Osteoblast (primary cell): ENCODE results near the gene RABGAP1L. TPM values are rescaled to one million over a fixed set of nuclear protein-coding genes. Genes with fewer than 3 reads are reported as not detected.
A peak's percentile ranks its signal among the peaks of the same experiment; 100 is the strongest.

Experiments
- DNase-seq: peaks from one replicate; pipeline ENCODE4 v3.0.0; 2011; ENCODE audit warnings: low spot score, mixed read lengths; ENCODE audit not compliant: insufficient read length; ENCODE audit errors: missing footprints
- H2AFZ ChIP-seq: 2 replicates; pipeline ENCODE4 v1.6.0; 2011; ENCODE audit warnings: mild to moderate bottlenecking, low read length
- H3K27ac ChIP-seq: 2 replicates; pipeline ENCODE4 v1.5.1; 2011; ENCODE audit warnings: mild to moderate bottlenecking, low read depth, low read length, moderate library complexity
- H3K27me3 ChIP-seq: 2 replicates; pipeline ENCODE4 v1.6.0; 2012; ENCODE audit warnings: mild to moderate bottlenecking, control low read depth, inconsistent platforms, low read length, moderate library complexity; ENCODE audit not compliant: insufficient read depth
- H3K36me3 ChIP-seq: 2 replicates; pipeline ENCODE4 v1.5.1; 2011; ENCODE audit warnings: mild to moderate bottlenecking, low read length, control low read depth, moderate library complexity; ENCODE audit not compliant: insufficient read depth
- H3K4me1 ChIP-seq: 2 replicates; pipeline ENCODE4 v1.5.1; 2011; ENCODE audit warnings: mild to moderate bottlenecking, low read length, control low read depth, moderate library complexity; ENCODE audit not compliant: insufficient read depth
- H3K4me2 ChIP-seq: 2 replicates; pipeline ENCODE4 v1.6.0; 2011; ENCODE audit warnings: mild to moderate bottlenecking, low read length; ENCODE audit not compliant: insufficient read depth
- H3K4me3 ChIP-seq: fragments of 200-600 bp; sonication (generic); 3 replicates; pipeline ENCODE4 v1.5.1; 2012; ENCODE audit warnings: mild to moderate bottlenecking, low read length, inconsistent platforms; ENCODE audit not compliant: insufficient read depth
- H3K79me2 ChIP-seq: 2 replicates; pipeline ENCODE4 v1.6.0; 2012; ENCODE audit warnings: mild to moderate bottlenecking, low read length, control low read depth, inconsistent platforms; ENCODE audit not compliant: insufficient read depth
- H3K9me3 ChIP-seq: 2 replicates; pipeline ENCODE4 v1.5.1; 2011; ENCODE audit warnings: low read depth, low read length, control low read depth
- H4K20me1 ChIP-seq: 2 replicates; pipeline ENCODE4 v1.6.0; 2012; ENCODE audit warnings: mild to moderate bottlenecking, low read length, control low read depth; ENCODE audit not compliant: insufficient read depth
- CTCF ChIP-seq: IDR thresholded peaks from 2 replicates; pipeline ENCODE4 v1.5.1; 2011; ENCODE audit warnings: mild to moderate bottlenecking, low read depth, low read length, moderate library complexity; ENCODE audit errors: extremely low read depth
- total RNA-seq: library from RNA; depleted of rRNA; stranded (reverse); fragments of >200 nt; gene quantifications from 2 replicates; pipeline ENCODE4 v1.2.3, GENCODE V29; 2012

The RABGAP1L gene
- total RNA-seq, 1 donor: 30.0 TPM

GRCh38 chr1:174291059-174291458, 131.7 kb downstream of the RABGAP1L start:
- Histone ChIP-seq H3K79me2 (no peaks in the 10 kb centered on the region), H3K4me1 (no peaks in the 10 kb centered on the region), H3K27me3 (no peaks in the 10 kb centered on the region), H3K27ac (no peak overlapping the region), H4K20me1 (no peaks in the 10 kb centered on the region), H2AFZ (no peak overlapping the region), H3K9me3 (no peaks in the 10 kb centered on the region), H3K36me3 (no peaks in the 10 kb centered on the region), H3K4me3 (no peak overlapping the region), H3K4me2 (no peak overlapping the region)
- DNase-seq: no peak
- no peak for TF ChIP-seq CTCF

GRCh38 chr1:174296309-174296708, 137.0 kb downstream of the RABGAP1L start:
- Histone ChIP-seq H3K4me2 (no peak overlapping the region), H3K9me3 (no peaks in the 10 kb centered on the region)
- no peak for TF ChIP-seq CTCF

GRCh38 chr1:174297351-174297750, 138.0 kb downstream of the RABGAP1L start:
- no peak overlapping the region for H3K4me3 ChIP-seq
- TF ChIP-seq CTCF: no peak
- H3K4me1 ChIP-seq: no peaks in the 10 kb centered on the region
- no peaks in the 10 kb centered on the region for H3K36me3 ChIP-seq
- no peak overlapping the region for H2AFZ ChIP-seq
- H3K4me2 ChIP-seq: no peak overlapping the region
- no peaks in the 10 kb centered on the region for H4K20me1 ChIP-seq
- no peaks in the 10 kb centered on the region for H3K79me2 ChIP-seq
- H3K27ac ChIP-seq: no peak overlapping the region
- peak; percentile 32 for DNase-seq
- H3K9me3 ChIP-seq: no peaks in the 10 kb centered on the region
- H3K27me3 ChIP-seq: no peaks in the 10 kb centered on the region

More at GRCh38 chr1:174296309-174296708, 137.0 kb downstream of the RABGAP1L start:
- Histone ChIP-seq H4K20me1 (no peaks in the 10 kb centered on the region), H3K79me2 (no peaks in the 10 kb centered on the region), H3K27me3 (no peaks in the 10 kb centered on the region), H3K27ac (no peak overlapping the region), H2AFZ (no peak overlapping the region), H3K4me1 (no peaks in the 10 kb centered on the region), H3K36me3 (no peaks in the 10 kb centered on the region), H3K4me3 (no peak overlapping the region)
- no peak for DNase-seq

- Histone ChIP-seq H3K27me3 (no peaks in the 10 kb centered on the region), H3K4me2 (no peak overlapping the region), H3K27ac (no peak overlapping the region), H3K36me3 (no peaks in the 10 kb centered on the region), H4K20me1 (no peaks in the 10 kb centered on the region), H3K4me3 (no peak overlapping the region), H3K4me1 (no peaks in the 10 kb centered on the region), H3K79me2 (no peaks in the 10 kb centered on the region), H2AFZ (no peak overlapping the region), H3K9me3 (no peaks in the 10 kb centered on the region)
- TF ChIP-seq CTCF: no peak
- DNase-seq: no peak
These were observed 142.2 kb downstream of the RABGAP1L start for GRCh38 chr1:174301295-174302077.
